HG03521 (cell line): ENCODE data around the gene CNTNAP2.

Source experiments
- ATAC-seq: cut with Tn5 transposase; IDR thresholded peaks from one replicate; pipeline ENCODE4 v1.9.1; 2021; ENCODE audit warnings: mild to moderate bottlenecking, moderate library complexity; ENCODE audit not compliant: unreplicated experiment

The CNTNAP2 gene

DNA sequence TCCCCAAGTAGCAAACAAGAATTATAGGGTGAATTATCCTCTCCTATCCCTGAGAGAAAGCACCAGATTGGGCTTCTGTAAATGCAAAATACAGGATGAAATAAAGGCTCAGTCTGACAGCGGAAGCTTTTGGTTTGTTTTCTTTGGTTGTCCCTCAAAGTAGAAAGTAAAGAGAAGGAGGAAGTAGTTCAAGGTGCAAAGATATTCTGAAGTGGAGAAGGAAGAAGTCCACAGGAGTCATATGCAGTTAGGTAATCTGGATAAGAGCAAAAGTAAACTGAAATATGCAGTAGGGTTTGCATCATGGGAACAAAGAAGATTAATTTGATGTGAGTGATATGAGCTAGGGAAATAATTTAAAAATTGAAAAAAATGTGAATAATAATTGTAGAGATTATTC lies 1071.9 kb downstream of the CNTNAP2 start:
- ATAC-seq = no peak

DNA sequence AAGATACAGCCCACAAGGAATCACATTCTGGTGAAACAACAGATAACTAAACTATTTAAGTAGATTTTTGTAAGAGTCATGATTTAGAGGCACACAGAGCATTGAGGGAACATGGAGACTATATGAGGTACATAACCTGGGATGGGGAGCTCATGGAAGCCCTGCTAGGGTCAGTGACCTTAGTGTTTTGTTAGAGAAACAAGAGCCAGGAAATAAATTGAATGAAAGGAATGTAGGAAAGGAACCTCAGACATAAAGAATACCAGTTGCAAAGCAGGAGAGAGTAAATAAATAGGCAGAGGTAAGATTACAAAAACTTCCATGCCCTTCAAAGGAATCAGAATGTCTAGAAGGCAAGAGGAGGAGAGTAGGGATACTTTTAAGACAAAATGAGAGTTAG lies 1076.9 kb downstream of the CNTNAP2 start:
- no peak for ATAC-seq

DNA sequence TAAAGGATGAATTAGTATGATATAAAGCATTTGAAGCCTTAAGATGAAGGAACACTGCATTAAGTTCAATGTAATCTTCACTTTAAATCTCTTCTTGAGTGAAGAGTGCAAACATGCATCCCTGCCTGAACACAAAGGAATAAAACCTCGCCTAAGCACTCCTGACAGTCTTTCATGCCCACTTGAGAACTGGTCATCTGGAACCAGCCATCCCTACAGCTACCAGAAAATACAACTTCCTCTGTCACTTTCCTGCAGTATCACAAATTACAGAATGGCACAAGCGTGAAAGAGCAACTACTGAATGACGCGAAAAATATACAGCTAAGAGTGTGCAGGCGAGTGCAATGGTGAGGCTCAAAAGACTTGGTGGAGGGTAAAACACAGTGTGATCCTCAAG lies 1079.9 kb downstream of the CNTNAP2 start:
- no peak for ATAC-seq

DNA sequence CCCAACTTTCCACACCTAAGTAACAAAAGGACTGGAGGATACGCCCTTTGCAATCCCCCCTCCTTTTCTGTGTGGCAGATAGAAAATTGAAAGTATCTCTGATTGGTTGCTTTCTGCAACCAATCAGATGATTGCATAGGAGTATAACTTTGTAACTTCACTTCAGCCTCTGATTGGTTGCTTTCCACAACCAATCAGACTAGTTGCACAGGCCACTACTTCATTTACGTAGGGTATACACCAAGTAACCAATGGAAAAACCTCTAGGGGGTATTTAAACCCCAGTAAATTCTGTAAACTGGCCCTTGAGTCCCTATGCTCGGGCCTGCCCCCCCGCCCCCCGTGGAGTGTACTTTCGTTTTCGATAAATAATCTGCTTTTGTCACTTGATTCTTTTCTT lies 1080.4 kb downstream of the CNTNAP2 start:
- no peak for ATAC-seq

GRCh38 chr7:147199868-147200267 lies 1083.3 kb downstream of the CNTNAP2 start:
- ATAC-seq = no peak

- no peak for ATAC-seq
Measured at GRCh38 chr7:147207988-147208387, 1091.4 kb downstream of the CNTNAP2 start.

- ATAC-seq = no peak
Measured at GRCh38 chr7:147231275-147231674, 1114.7 kb downstream of the CNTNAP2 start.

- no peak for ATAC-seq
Measured at GRCh38 chr7:147235645-147236382, 1119.2 kb downstream of the CNTNAP2 start.

DNA sequence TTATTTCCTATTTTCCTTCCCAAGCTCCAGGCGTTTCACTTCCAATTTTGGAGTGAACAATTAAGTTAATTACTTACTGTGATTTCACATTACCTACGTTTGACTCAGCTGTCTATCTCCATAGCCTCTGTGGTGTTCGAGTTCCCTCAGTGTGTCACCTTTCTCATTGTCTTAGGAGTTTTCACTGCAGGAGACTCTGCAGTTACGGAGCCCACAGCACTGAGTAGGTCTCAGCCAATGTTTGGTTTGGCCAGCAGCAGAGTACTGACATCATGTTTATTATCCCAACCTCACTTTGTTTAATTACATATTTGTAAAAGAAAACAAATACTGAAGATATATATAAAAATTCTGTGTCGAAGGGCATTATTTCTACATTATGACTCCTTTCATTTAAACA lies 1123.9 kb downstream of the CNTNAP2 start:
- ATAC-seq = no peak

- peak; percentile 56 for ATAC-seq
Measured at GRCh38 chr7:147245274-147245673, 1128.7 kb downstream of the CNTNAP2 start.

- no peak for ATAC-seq
Measured at GRCh38 chr7:147249956-147250355, 1133.4 kb downstream of the CNTNAP2 start.

- no peak for ATAC-seq
Measured at GRCh38 chr7:147251751-147252325, 1135.2 kb downstream of the CNTNAP2 start.

- ATAC-seq = no peak
Measured at GRCh38 chr7:147261693-147262092, 1145.1 kb downstream of the CNTNAP2 start.

- ATAC-seq = no peak
Measured at GRCh38 chr7:147265528-147265927, 1148.9 kb downstream of the CNTNAP2 start.

DNA sequence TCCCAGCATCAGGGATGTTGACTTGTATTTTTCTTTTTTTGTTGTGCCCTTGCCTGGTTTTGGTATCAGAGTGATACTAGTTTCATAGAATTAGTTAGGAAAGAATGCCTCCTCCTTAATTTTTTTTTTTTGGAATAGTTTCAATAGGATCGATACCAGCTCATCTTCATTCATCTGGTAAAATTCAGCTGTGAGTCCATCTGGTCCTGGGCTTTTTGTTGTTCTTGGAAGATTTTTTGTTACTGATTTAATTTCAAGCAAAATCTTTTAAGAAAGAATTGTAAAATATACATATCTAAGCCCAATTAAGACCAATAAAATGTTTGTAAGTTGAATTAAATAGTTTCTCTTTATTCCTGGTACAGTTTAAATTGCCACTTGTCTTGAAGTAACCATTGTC lies 1159.5 kb downstream of the CNTNAP2 start:
- ATAC-seq = no peak

DNA sequence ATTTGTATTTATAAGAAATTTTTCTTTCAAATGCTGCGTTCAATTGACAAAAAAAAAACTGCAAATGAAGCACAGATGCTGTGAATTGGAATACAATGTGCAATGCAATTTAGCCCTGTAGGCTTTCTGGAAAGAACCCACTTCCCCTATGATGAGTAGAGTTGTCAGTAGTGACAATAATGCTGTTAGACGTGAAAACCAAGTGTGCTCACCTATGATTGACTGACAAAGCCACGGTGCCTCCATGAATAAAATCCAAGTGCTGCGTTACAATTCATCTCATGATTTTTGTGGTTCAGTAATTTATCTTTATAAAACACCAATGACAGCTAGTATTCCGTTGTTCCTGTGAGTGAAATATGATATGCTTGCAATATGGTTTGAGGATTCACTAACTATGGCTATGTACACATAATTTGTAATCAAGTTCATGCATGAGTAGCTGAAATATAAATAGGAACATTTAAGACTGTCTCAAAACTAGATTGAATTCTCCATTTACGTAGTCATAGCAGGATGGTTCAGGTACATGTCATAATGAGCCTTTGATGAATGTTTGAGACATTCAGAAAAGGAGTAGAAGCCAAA lies 1160.3 kb downstream of the CNTNAP2 start:
- no peak for ATAC-seq

GRCh38 chr7:147279514-147279913 lies 1162.9 kb downstream of the CNTNAP2 start:
- ATAC-seq = no peak

GRCh38 chr7:147279964-147280374 lies 1163.4 kb downstream of the CNTNAP2 start:
- ATAC-seq = no peak

GRCh38 chr7:147282204-147282603 lies 1165.6 kb downstream of the CNTNAP2 start:
- ATAC-seq = no peak

GRCh38 chr7:147296201-147296600 lies 1179.6 kb downstream of the CNTNAP2 start:
- no peak for ATAC-seq

DNA sequence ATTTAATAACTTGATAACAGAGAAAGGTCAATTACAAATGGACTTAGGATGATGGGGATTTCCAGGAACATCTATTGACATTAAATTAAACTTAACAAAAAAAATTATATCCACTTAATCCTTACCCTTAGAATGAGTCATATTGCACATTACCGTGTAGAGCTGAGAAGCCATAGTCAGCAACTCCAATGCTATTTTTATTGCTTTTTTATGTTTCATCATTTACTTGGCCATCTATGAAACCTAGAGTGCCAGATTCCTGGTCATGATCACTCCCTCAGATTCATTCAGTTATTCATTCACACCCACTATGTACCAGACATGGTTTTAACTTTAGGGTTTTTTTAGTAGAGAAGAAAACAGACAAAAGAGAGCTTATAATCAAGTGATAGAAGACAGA lies 1180.4 kb downstream of the CNTNAP2 start:
- no peak for ATAC-seq

GRCh38 chr7:147298611-147299043 lies 1182.0 kb downstream of the CNTNAP2 start:
- ATAC-seq = no peak
